HepG2 (cell line): ENCODE results near the gene URAD. TPM values are rescaled to one million over a fixed set of nuclear protein-coding genes. Genes with fewer than 3 reads are reported as not detected.

Source experiments
- DNMT1 ChIP-seq: sonication (generic); formaldehyde crosslinking; IDR thresholded peaks from 2 replicates; pipeline ENCODE4 v1.5.1; 2020; ENCODE audit warnings: mild to moderate bottlenecking, missing genetic modification reagents
- HNRNPH1 ChIP-seq: fragments of 200-400 bp; formaldehyde crosslinking; optimal IDR thresholded peaks from 2 replicates; pipeline ENCODE3; 2017; ENCODE audit warnings: mild to moderate bottlenecking, low read depth, low read length
- NCOA1 ChIP-seq: sonication (generic); formaldehyde crosslinking; IDR thresholded peaks from 2 replicates; pipeline ENCODE4 v1.9.0; 2021; ENCODE audit warnings: missing genetic modification reagents
- SUZ12 ChIP-seq: fragments of 150-350 bp; IDR thresholded peaks from 2 replicates; pipeline ENCODE4 v1.6.1; 2014; ENCODE audit warnings: low read depth, low read length
- polyA plus RNA-seq, 8 experiments: library from polyadenylated mRNA; depleted of rRNA in 3 of 8; stranded (reverse) in 7 of 8; unstranded in 1 of 8; fragments of >200 nt; fragmentation: Illumina TruSeq in 4 of 8; extraction: Trizol in 4 of 8; gene quantifications; 2 replicates each; pipeline versions ENCODE4 v1.2.1 to v1.2.3, GENCODE V29; 2011 to 2016; ENCODE audit warnings: low read depth in 4 of 8, missing spikeins in 1 of 8, mixed read lengths in 1 of 8; ENCODE audit not compliant: insufficient read depth in 1 of 8
- total RNA-seq, 5 experiments: library from RNA; depleted of rRNA; stranded (reverse); fragments of >200 nt; fragmentation: Illumina TruSeq; extraction: Trizol; gene quantifications; 2 replicates each; pipeline ENCODE4 v1.2.3, GENCODE V29; 2016; ENCODE audit warnings: low read depth in 1 of 5
- TF ChIP-seq, protein P1 (sequence below): sonication (generic); formaldehyde crosslinking; IDR thresholded peaks from 2 replicates; pipeline ENCODE4 v1.5.0; 2020; ENCODE audit warnings: mild to moderate bottlenecking, missing genetic modification reagents, borderline replicate concordance
- TF ChIP-seq, protein P2 (sequence below): sonication (generic); formaldehyde crosslinking; IDR thresholded peaks from 2 replicates; pipeline ENCODE4 v1.4.0; 2020; ENCODE audit warnings: missing genetic modification reagents
- TF ChIP-seq, protein P3 (sequence below): sonication (generic); formaldehyde crosslinking; IDR thresholded peaks from 2 replicates; pipeline ENCODE4 v1.4.0; 2020; ENCODE audit warnings: missing genetic modification reagents

The URAD gene
- total and polyA plus RNA-seq, 2 of the 13 experiments (the other 11 are each of a cell fraction or from before 2014, with no cell fraction given) = not detected

DNA sequence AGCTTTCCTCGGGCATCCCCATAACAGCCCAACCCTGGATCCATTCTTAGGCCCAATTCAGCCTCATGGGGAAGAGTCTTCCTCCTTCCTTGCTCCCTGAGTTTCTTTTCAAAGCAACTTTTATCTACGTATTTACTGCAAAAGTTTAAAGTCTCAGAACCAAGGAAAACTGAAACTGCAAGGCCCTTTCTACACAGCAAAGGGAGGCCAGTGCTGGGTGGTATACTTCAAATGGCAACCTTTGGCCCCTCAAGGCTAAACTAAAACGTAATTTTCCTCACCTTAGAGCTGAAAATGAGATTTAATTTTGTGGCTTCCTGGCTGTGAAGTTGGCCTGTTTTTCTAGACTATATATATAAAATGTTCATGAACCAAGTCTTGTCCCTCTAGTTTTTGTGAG is 25.0 kb downstream of the URAD start (continued):
- TF ChIP-seq, protein P1, sequence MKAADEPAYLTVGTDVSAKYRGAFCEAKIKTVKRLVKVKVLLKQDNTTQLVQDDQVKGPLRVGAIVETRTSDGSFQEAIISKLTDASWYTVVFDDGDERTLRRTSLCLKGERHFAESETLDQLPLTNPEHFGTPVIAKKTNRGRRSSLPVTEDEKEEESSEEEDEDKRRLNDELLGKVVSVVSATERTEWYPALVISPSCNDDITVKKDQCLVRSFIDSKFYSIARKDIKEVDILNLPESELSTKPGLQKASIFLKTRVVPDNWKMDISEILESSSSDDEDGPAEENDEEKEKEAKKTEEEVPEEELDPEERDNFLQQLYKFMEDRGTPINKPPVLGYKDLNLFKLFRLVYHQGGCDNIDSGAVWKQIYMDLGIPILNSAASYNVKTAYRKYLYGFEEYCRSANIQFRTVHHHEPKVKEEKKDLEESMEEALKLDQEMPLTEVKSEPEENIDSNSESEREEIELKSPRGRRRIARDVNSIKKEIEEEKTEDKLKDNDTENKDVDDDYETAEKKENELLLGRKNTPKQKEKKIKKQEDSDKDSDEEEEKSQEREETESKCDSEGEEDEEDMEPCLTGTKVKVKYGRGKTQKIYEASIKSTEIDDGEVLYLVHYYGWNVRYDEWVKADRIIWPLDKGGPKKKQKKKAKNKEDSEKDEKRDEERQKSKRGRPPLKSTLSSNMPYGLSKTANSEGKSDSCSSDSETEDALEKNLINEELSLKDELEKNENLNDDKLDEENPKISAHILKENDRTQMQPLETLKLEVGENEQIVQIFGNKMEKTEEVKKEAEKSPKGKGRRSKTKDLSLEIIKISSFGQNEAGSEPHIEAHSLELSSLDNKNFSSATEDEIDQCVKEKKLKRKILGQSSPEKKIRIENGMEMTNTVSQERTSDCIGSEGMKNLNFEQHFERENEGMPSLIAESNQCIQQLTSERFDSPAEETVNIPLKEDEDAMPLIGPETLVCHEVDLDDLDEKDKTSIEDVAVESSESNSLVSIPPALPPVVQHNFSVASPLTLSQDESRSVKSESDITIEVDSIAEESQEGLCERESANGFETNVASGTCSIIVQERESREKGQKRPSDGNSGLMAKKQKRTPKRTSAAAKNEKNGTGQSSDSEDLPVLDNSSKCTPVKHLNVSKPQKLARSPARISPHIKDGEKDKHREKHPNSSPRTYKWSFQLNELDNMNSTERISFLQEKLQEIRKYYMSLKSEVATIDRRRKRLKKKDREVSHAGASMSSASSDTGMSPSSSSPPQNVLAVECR (CRISPR knock-in tag) = no peak
- no peak for TF ChIP-seq DNMT1 (CRISPR knock-in tag)
- no peak for TF ChIP-seq HNRNPH1
- TF ChIP-seq NCOA1 (CRISPR knock-in tag) = no peak
- TF ChIP-seq, protein P2, sequence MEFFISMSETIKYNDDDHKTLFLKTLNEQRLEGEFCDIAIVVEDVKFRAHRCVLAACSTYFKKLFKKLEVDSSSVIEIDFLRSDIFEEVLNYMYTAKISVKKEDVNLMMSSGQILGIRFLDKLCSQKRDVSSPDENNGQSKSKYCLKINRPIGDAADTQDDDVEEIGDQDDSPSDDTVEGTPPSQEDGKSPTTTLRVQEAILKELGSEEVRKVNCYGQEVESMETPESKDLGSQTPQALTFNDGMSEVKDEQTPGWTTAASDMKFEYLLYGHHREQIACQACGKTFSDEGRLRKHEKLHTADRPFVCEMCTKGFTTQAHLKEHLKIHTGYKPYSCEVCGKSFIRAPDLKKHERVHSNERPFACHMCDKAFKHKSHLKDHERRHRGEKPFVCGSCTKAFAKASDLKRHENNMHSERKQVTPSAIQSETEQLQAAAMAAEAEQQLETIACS = no peak
- TF ChIP-seq SUZ12 = no peak
- TF ChIP-seq, protein P3, sequence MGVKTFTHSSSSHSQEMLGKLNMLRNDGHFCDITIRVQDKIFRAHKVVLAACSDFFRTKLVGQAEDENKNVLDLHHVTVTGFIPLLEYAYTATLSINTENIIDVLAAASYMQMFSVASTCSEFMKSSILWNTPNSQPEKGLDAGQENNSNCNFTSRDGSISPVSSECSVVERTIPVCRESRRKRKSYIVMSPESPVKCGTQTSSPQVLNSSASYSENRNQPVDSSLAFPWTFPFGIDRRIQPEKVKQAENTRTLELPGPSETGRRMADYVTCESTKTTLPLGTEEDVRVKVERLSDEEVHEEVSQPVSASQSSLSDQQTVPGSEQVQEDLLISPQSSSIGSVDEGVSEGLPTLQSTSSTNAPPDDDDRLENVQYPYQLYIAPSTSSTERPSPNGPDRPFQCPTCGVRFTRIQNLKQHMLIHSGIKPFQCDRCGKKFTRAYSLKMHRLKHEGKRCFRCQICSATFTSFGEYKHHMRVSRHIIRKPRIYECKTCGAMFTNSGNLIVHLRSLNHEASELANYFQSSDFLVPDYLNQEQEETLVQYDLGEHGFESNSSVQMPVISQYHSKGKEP (CRISPR knock-in tag) = no peak
